Skin epidermis (tissue), 12 donors: ENCODE measurements around the gene ITGAE.
A peak's percentile ranks its signal among the peaks of the same experiment; 100 is the strongest.
"Not testable (repeated sequence)": the region's sequence is repeated elsewhere in the genome, so short reads cannot be mapped to it uniquely, and the experiment has no call there.

Experiments
- H3K27ac ChIP-seq, 21 experiments: fragments of 200-600 bp; sonication (generic) in 11 of 21; one replicate each; pipeline ENCODE4 v1.5.0; 2020; ENCODE audit warnings: mild to moderate bottlenecking in 3 of 21, inconsistent platforms in 2 of 21, moderate library complexity in 2 of 21
- H3K4me3 ChIP-seq, 7 experiments: fragments of 200-600 bp; sonication (generic) in 2 of 7; one replicate each; pipeline ENCODE4 v1.5.0; 2020; ENCODE audit warnings: inconsistent platforms in 2 of 7, mild to moderate bottlenecking in 2 of 7, moderate library complexity in 1 of 7

Gene ITGAE, protein sequence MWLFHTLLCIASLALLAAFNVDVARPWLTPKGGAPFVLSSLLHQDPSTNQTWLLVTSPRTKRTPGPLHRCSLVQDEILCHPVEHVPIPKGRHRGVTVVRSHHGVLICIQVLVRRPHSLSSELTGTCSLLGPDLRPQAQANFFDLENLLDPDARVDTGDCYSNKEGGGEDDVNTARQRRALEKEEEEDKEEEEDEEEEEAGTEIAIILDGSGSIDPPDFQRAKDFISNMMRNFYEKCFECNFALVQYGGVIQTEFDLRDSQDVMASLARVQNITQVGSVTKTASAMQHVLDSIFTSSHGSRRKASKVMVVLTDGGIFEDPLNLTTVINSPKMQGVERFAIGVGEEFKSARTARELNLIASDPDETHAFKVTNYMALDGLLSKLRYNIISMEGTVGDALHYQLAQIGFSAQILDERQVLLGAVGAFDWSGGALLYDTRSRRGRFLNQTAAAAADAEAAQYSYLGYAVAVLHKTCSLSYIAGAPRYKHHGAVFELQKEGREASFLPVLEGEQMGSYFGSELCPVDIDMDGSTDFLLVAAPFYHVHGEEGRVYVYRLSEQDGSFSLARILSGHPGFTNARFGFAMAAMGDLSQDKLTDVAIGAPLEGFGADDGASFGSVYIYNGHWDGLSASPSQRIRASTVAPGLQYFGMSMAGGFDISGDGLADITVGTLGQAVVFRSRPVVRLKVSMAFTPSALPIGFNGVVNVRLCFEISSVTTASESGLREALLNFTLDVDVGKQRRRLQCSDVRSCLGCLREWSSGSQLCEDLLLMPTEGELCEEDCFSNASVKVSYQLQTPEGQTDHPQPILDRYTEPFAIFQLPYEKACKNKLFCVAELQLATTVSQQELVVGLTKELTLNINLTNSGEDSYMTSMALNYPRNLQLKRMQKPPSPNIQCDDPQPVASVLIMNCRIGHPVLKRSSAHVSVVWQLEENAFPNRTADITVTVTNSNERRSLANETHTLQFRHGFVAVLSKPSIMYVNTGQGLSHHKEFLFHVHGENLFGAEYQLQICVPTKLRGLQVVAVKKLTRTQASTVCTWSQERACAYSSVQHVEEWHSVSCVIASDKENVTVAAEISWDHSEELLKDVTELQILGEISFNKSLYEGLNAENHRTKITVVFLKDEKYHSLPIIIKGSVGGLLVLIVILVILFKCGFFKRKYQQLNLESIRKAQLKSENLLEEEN

DNA sequence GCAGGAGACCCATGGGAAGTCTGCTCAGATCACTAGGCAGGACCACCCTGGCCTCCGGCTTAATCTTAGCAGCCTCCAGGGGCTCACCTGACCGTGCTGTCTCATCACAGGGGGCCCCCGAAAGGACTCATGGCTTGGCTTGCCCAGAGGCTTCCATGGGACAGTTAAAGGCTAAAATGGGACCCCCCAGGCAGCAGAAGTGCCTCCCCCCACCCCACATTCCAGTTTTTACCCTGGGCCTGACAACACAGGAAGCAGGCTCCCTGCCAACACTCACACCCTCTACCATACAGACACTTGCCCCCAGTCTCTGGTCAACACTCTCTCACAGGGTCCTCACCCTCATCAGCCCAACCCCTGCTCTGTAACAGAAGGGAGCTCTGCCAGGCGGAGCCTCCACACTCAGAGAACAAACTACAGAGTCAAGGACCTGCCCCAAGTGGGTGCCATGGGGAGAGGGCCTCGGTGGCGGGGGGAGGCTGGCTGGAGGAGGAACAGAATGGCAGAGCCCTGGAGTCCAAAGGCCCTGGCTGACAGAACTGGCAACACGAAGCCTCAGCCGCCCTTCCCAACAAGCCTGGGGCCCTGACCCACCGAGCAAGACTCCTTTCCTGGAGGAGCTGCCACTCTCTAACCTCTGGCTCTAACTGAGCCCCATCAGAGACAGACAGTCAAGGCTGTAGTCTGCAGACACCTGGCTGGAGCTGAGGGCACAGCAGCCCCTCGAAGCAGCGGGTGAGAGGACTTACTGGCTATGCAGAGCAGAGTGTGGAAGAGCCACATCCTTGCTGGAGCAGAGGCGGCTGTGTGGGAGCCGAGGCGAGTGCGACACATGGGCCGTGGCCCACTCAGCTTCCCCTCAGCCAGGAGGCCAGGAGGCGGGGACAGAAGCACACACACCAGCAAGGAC is at the start of gene ITGAE:
Gene ITGAE, minus strand, starts transcription at position 827 of the 910 bp plus-strand sequence. Its CDS starts 44 bp downstream, at position 783.
- Histone ChIP-seq H3K27ac (peak within 1 kb of the TSS in 6 of 21 experiments; percentile 11 to 51 (median 30)), H3K4me3 (no peak within 1 kb of the TSS)

DNA sequence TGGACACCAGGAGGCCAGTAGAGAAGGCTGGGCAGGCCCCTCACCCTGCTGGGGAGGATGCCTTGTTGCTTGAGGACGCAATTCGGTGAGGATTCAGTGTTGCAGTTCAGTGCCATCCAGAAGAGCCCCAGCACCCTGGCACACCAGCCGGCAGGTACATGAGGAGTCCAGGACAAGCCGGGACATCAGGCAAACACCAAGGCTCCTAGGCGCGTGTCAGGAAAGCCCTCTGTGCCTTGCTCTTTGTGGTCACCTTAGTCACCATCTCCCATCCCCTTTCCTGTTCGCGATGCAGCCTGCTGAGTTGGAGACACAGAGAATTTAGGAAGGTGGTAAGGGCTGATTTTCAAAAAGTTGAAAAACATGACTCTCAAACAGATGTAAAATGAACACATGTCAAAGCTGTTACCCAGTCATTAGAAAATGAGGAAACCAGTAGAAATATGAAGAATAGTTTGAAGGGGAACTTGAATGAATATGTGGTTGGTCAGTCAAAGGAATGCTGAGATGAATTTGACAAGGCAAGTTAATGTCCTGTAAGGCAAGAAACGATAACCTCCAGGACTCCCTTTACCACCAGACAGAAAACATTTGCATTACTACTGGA is 47.3 kb upstream of the ITGAE start:
- H3K4me3 ChIP-seq: no peak overlapping the region
- no peak overlapping the region for H3K27ac ChIP-seq

DNA sequence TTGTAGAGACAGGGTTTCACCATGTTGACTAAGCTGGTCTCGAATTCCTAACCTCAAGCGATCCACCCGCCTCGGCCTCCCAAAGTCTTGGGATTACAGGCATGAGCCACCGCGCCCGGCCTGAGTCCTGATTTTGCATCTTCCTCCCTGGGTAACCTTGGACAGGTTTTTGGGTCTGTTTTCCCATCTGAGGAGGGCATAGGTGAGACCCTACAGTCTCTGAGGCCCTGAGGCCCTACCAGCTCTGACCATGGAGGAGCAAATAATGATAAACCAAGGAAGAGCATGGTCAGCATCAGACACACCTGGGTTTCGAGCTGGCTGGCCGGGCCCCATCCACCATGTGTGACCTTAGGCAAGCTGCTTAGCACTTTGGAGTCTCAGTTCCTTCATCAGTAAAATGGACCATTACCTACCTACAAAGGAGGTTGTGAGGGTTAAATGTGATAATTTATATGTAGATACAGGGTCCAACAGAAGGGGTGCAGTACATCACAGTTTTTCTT is 46.2 kb upstream of the ITGAE start:
- no peak overlapping the region for H3K4me3 ChIP-seq
- no peak overlapping the region for H3K27ac ChIP-seq

DNA sequence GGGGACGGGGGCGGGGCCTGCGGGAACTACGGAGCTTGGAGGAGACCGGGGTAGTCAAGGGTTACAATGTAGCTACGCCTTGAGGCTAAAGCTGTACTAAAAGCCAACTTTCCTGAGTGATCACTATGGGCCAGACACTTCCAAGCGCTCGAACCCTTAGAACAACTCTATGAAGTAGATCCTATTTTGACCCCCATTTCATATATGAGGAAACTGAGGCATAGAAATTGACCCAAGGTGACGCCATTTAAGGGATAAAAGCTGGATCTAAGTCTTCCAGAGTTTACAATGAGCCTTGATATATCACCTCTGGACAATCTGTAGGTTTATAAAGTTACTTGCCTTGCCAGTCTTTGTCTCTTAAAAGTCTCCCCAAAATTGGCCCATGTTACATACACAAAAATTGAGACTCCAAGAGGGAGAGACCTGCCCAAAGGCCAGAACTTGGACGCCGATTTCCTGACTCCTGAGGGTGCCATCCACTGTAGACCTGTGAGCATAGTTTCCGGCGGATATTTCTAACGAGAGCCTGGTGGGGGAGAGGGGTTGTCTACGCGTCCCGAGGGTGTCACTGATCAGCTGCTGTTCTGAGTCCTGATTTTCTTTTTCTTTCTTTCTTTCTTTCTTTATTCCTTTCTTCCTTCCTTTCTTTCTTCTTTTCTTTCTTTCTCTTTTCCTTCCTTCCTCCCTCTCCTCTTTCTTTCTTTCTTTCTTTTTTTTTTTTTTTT is 45.6 kb upstream of the ITGAE start:
- peak overlapping the region in 5 of 21 experiments; percentile 91 to 99 (median 97) for H3K27ac ChIP-seq
- H3K4me3 ChIP-seq: peak overlapping the region in 3 of 7 experiments; percentile 80 to 99 (median 89)

DNA sequence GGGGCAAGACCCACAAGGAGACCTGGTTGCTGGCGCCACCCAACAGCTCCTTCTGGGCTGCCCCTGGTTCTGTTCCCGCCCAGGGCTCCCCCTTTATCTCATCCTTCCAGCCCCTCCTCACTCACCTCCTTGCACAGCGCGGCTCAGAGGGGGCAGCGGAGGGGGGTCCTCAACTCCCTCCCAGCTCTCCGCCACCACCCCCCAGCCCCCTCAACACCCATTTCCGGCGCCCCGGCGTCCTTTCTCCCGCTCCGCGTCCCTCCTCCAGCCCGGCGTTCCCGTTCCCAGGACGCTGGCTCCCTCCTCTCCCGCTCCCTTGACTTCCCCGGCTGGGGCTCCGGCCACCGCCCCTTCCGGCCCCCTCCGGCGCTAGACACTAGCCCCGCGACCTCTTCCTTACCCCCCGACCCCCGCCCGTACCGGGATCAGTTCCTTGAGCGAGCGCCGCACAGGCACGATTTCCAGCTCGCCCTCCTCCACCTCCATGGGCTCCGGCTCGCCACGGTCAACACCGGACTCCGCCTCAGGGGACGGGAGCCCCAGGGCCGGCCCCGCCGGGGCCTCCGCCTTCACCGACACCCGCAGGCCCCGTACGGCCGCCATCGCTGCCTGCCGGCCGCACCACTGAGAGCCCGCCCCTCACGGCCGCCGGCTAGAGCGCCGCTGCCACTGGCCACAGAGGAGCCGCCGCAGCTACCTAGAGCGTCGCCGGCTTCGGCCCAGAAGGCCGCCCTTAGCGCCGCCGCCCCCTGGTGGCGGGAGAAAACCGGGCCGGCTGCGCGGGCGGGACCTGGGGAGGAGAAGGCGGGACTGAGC is 44.8 kb upstream of the ITGAE start, which contains the start of gene NCBP3:
Gene NCBP3, minus strand, starts transcription at position 626 of the 816 bp plus-strand sequence. Its CDS starts 23 bp downstream, at position 603.
- peak within 1 kb of the TSS; percentile 80 to 100 (median 97) for H3K27ac ChIP-seq
- H3K4me3 ChIP-seq: peak within 1 kb of the TSS; percentile 80 to 99 (median 94)

DNA sequence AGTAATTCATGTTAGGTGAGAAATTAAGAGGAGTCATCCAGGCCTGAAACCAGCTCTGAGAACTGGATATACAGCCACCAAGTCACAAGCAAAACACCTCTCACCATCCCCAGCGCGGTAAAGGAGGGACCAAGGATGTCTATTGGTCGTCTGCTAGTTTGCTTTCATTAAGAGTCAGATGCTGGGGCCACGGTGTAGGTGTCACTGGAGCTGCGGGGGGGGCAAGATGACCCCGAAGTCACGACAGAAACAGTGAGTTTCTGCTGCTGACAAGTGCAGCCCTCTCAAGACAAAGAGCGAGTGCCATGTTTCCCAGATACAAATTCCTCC is 44.3 kb upstream of the ITGAE start:
- H3K4me3 ChIP-seq: peak overlapping the region; percentile 80 to 99 (median 94)
- H3K27ac ChIP-seq: peak overlapping the region in 20 of 21 experiments; percentile 91 to 100 (median 97)

DNA sequence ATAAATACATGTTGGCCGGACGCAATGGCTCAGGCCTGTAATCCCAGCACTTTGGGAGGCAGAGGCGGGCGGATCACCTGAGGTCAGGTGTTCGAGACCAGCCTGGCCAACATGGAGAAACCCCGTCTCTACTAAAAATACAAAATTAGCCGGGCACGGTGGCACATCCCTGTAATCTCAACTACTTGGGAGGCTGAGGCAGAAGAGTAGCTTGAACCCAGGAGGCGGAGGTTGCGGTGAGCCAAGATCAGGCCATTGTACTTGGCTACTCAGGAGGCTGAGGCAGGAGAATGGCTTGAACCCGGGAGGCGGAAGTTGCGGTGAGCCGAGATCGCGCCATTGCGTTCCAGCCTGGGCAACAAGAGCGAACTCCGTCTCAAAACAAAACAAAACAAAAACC is 43.6 kb upstream of the ITGAE start:
- not testable (repeated sequence) for H3K4me3 ChIP-seq
- peak overlapping the region in 2 of 21 experiments; percentile 99 to 100 for H3K27ac ChIP-seq

DNA sequence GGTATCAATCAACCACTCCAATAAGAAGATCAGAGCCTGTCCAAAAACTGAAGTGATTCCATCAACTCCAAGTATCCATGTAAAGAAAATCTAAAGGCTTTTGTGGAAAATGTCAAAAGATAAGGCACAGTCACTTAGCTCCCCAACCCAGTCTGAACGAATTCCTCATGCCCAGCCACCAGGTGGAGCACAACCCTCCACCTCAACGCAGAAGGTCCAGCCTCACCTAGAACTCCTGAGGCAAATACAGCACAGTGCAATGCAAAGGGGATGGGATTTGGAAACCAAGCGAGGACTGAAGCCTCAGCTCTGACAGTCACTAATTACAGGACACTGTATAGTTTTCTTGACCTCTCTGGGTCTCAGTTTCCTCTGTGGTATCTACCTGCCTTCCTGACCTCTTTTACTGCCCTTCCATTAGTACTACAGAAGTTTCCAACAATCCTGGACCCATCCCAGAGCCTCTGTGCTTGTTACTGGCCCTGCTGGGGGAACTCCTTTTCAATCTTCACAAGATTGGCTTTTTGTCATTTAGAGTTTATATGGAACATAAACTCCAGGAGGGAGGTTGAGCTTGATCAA is 43.0 kb upstream of the ITGAE start:
- Histone ChIP-seq H3K27ac (no peak overlapping the region), H3K4me3 (no peak overlapping the region)

DNA sequence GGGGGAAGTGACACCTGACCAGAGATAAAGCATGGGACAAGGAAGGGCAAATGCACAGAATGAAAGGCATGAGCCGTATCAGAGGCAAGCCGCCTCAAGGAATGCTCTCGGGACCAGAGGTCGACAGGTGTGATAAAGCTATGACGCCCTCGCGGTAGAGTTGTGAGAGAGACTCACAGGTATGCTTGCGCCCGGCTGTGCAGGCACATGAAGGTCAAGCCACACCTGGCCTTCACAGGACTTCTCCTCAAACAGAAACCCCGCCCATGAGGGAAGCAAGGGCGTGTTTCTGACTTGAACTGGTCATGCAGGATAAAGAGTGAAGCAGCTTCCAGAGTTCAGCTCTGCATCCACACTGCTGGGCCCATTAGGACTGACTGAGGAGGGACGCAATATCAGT is 37.2 kb upstream of the ITGAE start:
- Histone ChIP-seq H3K27ac (no peak overlapping the region), H3K4me3 (no peak overlapping the region)

DNA sequence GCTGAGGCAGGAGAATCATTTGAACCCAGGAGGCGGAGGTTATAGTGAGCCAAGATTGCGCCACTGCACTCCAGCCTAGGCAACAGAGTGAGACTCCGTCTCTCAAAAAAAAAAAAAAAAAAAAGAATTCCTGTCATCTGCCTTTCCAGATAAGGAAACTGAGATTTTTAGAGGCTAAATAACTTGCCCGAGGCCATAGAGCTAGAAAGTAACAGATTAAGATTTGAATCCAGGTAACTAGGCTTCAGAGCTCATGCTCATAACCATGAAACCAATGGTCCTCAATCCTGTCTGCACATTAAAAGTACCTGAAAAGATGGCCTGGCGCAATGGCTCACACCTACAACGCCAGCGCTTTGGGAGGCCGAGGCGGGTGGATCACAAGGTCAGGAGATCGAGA is 35.6 kb upstream of the ITGAE start:
- Histone ChIP-seq H3K27ac (no peak overlapping the region), H3K4me3 (no peak overlapping the region)

DNA sequence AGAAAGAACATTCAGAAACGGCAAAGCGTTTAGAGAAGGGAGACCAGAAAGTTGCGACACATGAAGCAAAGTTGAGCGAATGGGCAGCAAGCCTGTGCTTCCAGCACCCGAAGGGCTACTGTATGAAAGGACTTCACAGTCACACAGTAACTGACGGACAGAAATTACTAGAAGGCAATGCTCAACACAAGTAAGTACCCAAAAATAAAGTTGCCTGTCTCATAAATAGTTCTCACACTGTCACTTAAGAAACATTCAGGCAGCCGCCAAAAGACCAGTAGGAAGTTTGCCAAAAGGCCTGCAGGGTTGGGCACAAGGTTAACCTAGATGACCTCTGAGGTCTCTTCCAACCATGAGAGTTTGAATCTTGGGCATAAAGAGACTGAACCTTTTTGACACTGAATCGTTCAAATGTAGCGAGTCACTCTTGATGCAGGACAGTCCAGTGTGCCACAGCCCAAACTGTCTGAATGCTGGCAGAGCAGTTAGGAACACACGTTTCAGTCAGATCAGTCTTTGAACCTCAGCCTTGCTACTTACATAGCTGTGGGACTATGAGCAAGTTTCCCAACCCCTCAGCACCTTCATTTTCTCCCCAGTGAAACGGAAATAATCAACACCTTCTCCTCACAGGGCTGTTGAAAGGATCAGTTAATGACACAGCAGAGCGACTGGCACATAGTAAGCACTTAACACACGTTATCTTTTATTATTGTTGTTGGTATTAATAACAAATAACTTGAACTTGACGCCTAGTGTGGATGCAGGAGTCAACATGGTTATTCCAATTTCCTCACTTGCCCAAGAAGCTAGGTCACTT is 34.6 kb upstream of the ITGAE start:
- H3K27ac ChIP-seq: peak overlapping the region in 1 of 21 experiments; percentile 3
- H3K4me3 ChIP-seq: no peak overlapping the region

DNA sequence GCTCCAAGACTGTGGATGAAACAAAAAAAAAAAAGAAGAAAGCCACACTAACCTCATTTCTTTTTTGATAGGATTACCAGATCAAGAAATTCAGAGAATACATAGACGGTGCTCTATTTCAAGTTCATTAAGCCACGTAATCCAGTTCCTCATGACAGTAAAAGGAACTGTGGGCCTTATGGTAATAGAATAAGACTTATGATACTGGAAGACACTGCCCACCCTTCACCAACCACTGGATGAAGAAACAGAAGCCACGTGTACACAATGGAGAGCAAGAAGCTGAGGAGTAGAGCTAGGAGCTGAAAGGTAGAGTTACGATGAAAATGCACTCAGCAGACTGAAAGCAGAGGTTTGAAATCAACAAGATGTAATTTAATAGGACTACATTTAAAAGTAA is 33.8 kb upstream of the ITGAE start:
- no peak overlapping the region for H3K27ac ChIP-seq
- no peak overlapping the region for H3K4me3 ChIP-seq

DNA sequence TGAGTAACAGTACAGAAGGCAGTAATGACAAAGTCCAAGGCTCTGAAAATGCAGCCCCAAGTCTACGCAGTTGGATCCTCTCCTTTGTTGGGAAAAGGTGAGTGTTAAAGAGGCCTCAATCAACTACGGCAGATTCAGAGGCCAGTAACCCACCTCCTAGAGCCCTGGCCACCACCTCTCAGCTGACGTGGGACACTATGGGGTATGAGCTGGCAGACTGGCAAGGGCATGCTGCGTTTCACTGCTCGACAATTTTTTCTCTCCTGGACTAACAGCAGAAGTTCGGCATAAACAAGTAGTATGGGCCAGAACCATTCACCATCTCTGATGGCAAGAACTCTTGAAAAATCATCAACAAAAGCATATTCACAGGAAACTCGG is 27.9 kb upstream of the ITGAE start:
- no peak overlapping the region for H3K27ac ChIP-seq
- H3K4me3 ChIP-seq: no peak overlapping the region

DNA sequence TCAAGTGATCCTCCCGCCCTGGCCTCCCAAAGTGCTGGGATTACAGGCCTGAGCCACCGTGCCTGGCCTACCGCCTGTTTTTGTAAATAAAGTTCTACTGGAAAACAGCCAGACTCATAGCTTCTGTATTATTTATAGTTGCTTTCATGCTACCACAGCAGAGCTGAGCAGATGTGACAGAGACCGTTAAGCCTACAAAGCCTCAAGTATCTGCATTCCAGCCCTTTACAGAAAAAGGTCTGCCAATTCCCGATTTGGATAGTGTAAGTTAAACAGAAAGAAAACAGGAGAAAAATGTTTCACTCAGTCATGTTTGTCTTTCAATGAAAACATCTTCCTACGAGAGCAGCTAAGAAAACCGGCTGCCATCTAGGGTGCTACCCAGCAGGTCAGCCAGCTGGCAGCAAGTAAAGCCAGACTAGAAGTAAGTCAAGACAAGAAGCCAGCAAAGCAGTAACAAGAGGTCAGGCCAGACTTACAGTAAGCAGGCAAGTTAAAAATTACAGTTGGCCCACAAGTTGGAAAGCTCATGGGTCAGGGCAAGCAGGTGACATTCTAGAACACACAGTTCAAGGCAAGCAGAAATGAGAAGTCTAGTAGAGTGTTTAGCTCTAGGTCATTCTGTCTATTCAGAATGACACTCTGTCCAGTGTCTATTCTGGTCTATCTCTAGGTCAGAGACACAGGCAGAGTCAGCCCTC is 27.3 kb upstream of the ITGAE start:
- Histone ChIP-seq H3K4me3 (no peak overlapping the region), H3K27ac (no peak overlapping the region)

DNA sequence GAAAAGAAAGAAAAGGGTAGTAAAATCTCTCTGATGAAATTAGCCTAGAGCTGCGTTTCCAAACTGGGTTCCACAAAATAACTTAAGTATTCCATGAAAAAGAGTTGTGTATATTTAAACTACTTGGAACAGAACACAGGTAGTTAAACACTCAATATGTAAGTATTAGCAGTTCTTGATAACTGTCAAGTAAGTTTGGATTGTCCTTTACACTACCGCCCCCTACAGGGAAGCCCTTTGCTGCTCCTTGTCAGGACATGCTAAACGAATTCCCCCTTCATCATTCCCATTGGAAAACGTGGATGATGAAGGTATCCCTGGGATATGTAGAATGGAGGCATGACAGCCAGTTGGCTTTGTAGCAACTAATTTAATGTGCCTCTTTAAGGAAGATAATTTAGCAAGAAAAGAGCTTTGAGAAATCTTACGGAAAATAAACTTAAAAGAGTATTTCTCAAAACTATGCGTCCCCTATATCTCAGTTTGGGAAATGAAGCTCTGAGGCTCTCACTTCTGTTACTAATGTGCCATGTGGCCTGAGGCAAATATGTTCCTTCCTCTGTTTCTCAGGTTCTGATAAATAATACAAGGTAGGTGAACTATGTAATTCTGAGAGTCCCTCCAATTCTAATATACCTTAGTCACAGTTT is 26.3 kb upstream of the ITGAE start:
- H3K27ac ChIP-seq: no peak overlapping the region
- H3K4me3 ChIP-seq: no peak overlapping the region
